Measurements from ENCODE around the gene EXOC6B. TPM values are rescaled to one million over a fixed set of nuclear protein-coding genes. Genes with fewer than 3 reads are reported as not detected.

EXOC6B gene
- total RNA-seq, 1 experiment from 2014 or later = 33.7 TPM

DNA sequence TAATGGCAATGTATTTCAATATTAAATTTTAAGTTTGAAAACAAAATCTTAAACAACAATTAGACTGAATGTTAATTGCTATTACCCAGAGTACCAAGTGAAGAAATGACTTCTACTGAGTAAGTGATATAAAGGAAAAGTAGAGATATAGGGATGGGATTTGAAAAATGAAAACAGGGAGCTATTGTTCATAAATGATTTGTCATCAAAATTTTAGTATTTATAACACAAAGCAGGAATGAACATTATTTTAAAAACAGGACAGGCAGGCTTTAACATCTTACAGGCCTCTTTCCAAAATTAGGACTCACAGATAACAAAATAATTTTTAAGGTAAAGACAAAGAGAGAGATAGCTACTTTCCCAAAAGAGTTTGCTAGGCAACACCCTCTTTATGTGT, 3.9 kb downstream of the EXOC6B start:
- H3K4me3 Mint-ChIP-seq = no peak overlapping the region
- ChIA-PET POLR2A (no interaction called here), CTCF (interaction anchor here (1.0 to 1.2 kb wide), 2 partner anchors 41 to 65 kb away, joined by 3 to 9 read pairs; partner anchors contain the start of gene SPR)
- ATAC-seq (no peak), DNase-seq (ENCODE audit: low spot score) (no peak)
- TF ChIP-seq, protein P1, sequence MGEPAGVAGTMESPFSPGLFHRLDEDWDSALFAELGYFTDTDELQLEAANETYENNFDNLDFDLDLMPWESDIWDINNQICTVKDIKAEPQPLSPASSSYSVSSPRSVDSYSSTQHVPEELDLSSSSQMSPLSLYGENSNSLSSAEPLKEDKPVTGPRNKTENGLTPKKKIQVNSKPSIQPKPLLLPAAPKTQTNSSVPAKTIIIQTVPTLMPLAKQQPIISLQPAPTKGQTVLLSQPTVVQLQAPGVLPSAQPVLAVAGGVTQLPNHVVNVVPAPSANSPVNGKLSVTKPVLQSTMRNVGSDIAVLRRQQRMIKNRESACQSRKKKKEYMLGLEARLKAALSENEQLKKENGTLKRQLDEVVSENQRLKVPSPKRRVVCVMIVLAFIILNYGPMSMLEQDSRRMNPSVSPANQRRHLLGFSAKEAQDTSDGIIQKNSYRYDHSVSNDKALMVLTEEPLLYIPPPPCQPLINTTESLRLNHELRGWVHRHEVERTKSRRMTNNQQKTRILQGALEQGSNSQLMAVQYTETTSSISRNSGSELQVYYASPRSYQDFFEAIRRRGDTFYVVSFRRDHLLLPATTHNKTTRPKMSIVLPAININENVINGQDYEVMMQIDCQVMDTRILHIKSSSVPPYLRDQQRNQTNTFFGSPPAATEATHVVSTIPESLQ (CRISPR knock-in tag; IDR thresholded peaks at IDR 0.05) = no peak
- TF ChIP-seq CTCF (IDR thresholded peaks at IDR 0.05) = no peak
- no peak for TF ChIP-seq ZNF416 (CRISPR knock-in tag; IDR thresholded peaks at IDR 0.05)
- no peak for TF ChIP-seq E2F1 (CRISPR knock-in tag; IDR thresholded peaks at IDR 0.05)
- TF ChIP-seq, protein P2, sequence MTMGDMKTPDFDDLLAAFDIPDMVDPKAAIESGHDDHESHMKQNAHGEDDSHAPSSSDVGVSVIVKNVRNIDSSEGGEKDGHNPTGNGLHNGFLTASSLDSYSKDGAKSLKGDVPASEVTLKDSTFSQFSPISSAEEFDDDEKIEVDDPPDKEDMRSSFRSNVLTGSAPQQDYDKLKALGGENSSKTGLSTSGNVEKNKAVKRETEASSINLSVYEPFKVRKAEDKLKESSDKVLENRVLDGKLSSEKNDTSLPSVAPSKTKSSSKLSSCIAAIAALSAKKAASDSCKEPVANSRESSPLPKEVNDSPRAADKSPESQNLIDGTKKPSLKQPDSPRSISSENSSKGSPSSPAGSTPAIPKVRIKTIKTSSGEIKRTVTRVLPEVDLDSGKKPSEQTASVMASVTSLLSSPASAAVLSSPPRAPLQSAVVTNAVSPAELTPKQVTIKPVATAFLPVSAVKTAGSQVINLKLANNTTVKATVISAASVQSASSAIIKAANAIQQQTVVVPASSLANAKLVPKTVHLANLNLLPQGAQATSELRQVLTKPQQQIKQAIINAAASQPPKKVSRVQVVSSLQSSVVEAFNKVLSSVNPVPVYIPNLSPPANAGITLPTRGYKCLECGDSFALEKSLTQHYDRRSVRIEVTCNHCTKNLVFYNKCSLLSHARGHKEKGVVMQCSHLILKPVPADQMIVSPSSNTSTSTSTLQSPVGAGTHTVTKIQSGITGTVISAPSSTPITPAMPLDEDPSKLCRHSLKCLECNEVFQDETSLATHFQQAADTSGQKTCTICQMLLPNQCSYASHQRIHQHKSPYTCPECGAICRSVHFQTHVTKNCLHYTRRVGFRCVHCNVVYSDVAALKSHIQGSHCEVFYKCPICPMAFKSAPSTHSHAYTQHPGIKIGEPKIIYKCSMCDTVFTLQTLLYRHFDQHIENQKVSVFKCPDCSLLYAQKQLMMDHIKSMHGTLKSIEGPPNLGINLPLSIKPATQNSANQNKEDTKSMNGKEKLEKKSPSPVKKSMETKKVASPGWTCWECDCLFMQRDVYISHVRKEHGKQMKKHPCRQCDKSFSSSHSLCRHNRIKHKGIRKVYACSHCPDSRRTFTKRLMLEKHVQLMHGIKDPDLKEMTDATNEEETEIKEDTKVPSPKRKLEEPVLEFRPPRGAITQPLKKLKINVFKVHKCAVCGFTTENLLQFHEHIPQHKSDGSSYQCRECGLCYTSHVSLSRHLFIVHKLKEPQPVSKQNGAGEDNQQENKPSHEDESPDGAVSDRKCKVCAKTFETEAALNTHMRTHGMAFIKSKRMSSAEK (CRISPR knock-in tag; IDR thresholded peaks at IDR 0.05; ENCODE audit: borderline replicate concordance) = no peak
- TF ChIP-seq CREB1 (CRISPR knock-in tag; IDR thresholded peaks at IDR 0.05) = no peak
- no peak for TF ChIP-seq ZNF671 (CRISPR knock-in tag; IDR thresholded peaks at IDR 0.05)
- TF ChIP-seq TCF7 (CRISPR knock-in tag; IDR thresholded peaks at IDR 0.05; ENCODE audit: low read depth) = no peak
- no peak for TF ChIP-seq TEAD1 (CRISPR knock-in tag; IDR thresholded peaks at IDR 0.05)
- no peak for TF ChIP-seq TP53 (CRISPR knock-in tag; IDR thresholded peaks at IDR 0.05)
- TF ChIP-seq MLX (CRISPR knock-in tag; IDR thresholded peaks at IDR 0.05) = no peak
- TF ChIP-seq STAT6 (CRISPR knock-in tag; conservative IDR thresholded peaks at IDR 0.05; ENCODE audit: low read depth) = no peak
- no peak for TF ChIP-seq GRHL2 (CRISPR knock-in tag; IDR thresholded peaks at IDR 0.05; ENCODE audit: insufficient replicate concordance, severe bottlenecking)
- no peak for TF ChIP-seq SOX15 (CRISPR knock-in tag; IDR thresholded peaks at IDR 0.05)
- TF ChIP-seq MXD4 (CRISPR knock-in tag; IDR thresholded peaks at IDR 0.05; ENCODE audit: borderline replicate concordance) = no peak
- no peak for TF ChIP-seq E2F4 (CRISPR knock-in tag; IDR thresholded peaks at IDR 0.05; ENCODE audit: borderline replicate concordance, low read depth)
- TF ChIP-seq, protein P3, sequence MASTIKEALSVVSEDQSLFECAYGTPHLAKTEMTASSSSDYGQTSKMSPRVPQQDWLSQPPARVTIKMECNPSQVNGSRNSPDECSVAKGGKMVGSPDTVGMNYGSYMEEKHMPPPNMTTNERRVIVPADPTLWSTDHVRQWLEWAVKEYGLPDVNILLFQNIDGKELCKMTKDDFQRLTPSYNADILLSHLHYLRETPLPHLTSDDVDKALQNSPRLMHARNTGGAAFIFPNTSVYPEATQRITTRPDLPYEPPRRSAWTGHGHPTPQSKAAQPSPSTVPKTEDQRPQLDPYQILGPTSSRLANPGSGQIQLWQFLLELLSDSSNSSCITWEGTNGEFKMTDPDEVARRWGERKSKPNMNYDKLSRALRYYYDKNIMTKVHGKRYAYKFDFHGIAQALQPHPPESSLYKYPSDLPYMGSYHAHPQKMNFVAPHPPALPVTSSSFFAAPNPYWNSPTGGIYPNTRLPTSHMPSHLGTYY (CRISPR knock-in tag; IDR thresholded peaks at IDR 0.05) = no peak
- TF ChIP-seq OVOL2 (CRISPR knock-in tag; IDR thresholded peaks at IDR 0.05; ENCODE audit: borderline replicate concordance) = no peak
- no peaks in the 10 kb centered on the region for H3K9me3 Mint-ChIP-seq
- peaks cover 41% of the 10 kb centered on the region for H3K4me1 Mint-ChIP-seq
- H3K36me3 Mint-ChIP-seq = no peaks in the 10 kb centered on the region
- no peak overlapping the region for H3K27ac Mint-ChIP-seq
- no peaks in the 10 kb centered on the region for H3K27me3 Mint-ChIP-seq (ENCODE audit: low read depth)
